Suprapubic skin (tissue), 4 donors: ENCODE data around the gene ELAVL1.

Source experiments
- POLR2A ChIP-seq, 2 donors: fragments of 450-650 bp; IDR thresholded peaks; one replicate each; pipeline ENCODE4 v1.6.1; 2017; ENCODE audit warnings: antibody characterized with exemption in 2 of 2, mild to moderate bottlenecking in 2 of 2, moderate library complexity in 2 of 2
- POLR2AphosphoS5 ChIP-seq, 3 donors: sonication (generic); formaldehyde crosslinking; IDR thresholded peaks; one replicate each; pipeline ENCODE4 v1.6.1; 2017; ENCODE audit warnings: antibody characterized with exemption in 3 of 3
- TF ChIP-seq, protein P1 (sequence below), 2 donors: fragments of 200-600 bp in 1 of 2; fragments of 450-650 bp in 1 of 2; sonication (generic) in 1 of 2; IDR thresholded peaks; one replicate each; pipeline ENCODE4 v1.5.1; 2016 to 2019; ENCODE audit warnings: antibody characterized with exemption in 2 of 2, mild to moderate bottlenecking in 1 of 2, moderate library complexity in 1 of 2

DNA sequence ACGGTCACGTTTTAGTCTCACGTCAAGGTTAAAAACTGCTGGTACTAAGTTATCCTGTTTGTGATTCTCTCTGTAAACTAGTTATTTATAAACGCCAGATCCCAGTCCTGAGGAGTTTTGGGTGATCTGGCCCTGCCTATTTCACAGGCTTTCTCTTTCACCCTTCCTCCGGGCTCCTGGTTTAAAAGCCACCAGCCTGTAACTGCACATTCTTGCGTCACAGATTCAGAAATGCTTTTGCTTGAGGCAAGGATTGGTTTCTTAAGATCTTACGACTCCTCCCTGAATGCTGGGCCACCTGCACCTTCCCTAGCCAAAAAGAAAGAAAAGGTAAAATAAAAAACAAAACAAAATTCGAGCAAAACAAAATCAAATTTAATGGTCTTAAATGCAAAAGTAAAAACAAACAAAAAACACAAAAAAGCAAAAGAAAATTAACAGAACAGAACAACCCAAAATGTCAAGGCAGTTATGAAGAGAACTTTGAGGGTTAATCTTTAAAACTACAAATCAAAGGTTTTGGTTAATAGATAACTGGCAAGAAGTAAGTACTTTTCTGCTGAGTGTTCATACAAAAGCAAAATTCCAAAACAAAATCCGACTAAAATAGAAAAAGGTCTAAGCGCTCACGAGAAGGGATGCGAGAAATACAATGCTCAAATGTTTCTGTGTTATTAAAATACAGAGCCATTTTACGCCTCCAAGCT is 43.4 kb downstream of the ELAVL1 start:
- TF ChIP-seq POLR2AphosphoS5 (IDR thresholded peaks at IDR 0.05) (no peak), POLR2A (IDR thresholded peaks at IDR 0.05) (no peak)
- TF ChIP-seq, protein P1, sequence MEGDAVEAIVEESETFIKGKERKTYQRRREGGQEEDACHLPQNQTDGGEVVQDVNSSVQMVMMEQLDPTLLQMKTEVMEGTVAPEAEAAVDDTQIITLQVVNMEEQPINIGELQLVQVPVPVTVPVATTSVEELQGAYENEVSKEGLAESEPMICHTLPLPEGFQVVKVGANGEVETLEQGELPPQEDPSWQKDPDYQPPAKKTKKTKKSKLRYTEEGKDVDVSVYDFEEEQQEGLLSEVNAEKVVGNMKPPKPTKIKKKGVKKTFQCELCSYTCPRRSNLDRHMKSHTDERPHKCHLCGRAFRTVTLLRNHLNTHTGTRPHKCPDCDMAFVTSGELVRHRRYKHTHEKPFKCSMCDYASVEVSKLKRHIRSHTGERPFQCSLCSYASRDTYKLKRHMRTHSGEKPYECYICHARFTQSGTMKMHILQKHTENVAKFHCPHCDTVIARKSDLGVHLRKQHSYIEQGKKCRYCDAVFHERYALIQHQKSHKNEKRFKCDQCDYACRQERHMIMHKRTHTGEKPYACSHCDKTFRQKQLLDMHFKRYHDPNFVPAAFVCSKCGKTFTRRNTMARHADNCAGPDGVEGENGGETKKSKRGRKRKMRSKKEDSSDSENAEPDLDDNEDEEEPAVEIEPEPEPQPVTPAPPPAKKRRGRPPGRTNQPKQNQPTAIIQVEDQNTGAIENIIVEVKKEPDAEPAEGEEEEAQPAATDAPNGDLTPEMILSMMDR (IDR thresholded peaks at IDR 0.05), result no peak
